Measurements from ENCODE around the gene NCOA5. TPM values are rescaled to one million over a fixed set of nuclear protein-coding genes. Genes with fewer than 3 reads are reported as not detected.
A peak's percentile ranks its signal among the peaks of the same experiment; 100 is the strongest.

The NCOA5 gene
- total and polyA plus RNA-seq, 9 of the 15 experiments (the other 6 are each of a cell fraction or from before 2014, with no cell fraction given) = 3.9 to 22.8 (median 13.8) TPM

GRCh38 chr20:46021361-46022359 lies 68.1 kb downstream of the NCOA5 start (continued):
- TF ChIP-seq PHB (CRISPR knock-in tag; IDR thresholded peaks at IDR 0.05) = no peak
- no peak for TF ChIP-seq ZNF184 (CRISPR knock-in tag; IDR thresholded peaks at IDR 0.05)
- TF ChIP-seq TBP (optimal IDR thresholded peaks at IDR 0.05; ENCODE audit: low read depth, low read length) = no peak
- no peak for TF ChIP-seq TSHZ1 (CRISPR knock-in tag; IDR thresholded peaks at IDR 0.05)
- no peak for TF ChIP-seq SIX5 (IDR thresholded peaks at IDR 0.05; ENCODE audit: borderline replicate concordance in 1 of 2, insufficient read depth in 1 of 2, low read depth in 1 of 2, low read length in 2 of 2)
- no peak for TF ChIP-seq SAP30 (IDR thresholded peaks at IDR 0.05; ENCODE audit: borderline replicate concordance, insufficient read depth, low read depth, low read length, poor library complexity, severe bottlenecking)
- TF ChIP-seq MITF (IDR thresholded peaks at IDR 0.05) = no peak
- no peak for TF ChIP-seq CHD2 (IDR thresholded peaks at IDR 0.05; ENCODE audit: low read depth, low read length)
- TF ChIP-seq DMBX1 (CRISPR knock-in tag; IDR thresholded peaks at IDR 0.05; ENCODE audit: borderline replicate concordance) = no peak
- TF ChIP-seq CGGBP1 (CRISPR knock-in tag; IDR thresholded peaks at IDR 0.05) = no peak
- TF ChIP-seq PKNOX1 (IDR thresholded peaks at IDR 0.05) = peak; percentile 81
- TF ChIP-seq THRAP3 (IDR thresholded peaks at IDR 0.05; ENCODE audit: borderline replicate concordance) = 0 out of 2 replicates have a peak, but pooled peaks have one; percentile 52
- peak; percentile 74 for TF ChIP-seq RBFOX2 (IDR thresholded peaks at IDR 0.05; ENCODE audit: low read depth, low read length)
